ENCODE results near the gene NRAP. TPM values are rescaled to one million over a fixed set of nuclear protein-coding genes. Genes with fewer than 3 reads are reported as not detected.

The NRAP gene
- total RNA-seq, 1 donor from 2014 or later, result not detected

DNA sequence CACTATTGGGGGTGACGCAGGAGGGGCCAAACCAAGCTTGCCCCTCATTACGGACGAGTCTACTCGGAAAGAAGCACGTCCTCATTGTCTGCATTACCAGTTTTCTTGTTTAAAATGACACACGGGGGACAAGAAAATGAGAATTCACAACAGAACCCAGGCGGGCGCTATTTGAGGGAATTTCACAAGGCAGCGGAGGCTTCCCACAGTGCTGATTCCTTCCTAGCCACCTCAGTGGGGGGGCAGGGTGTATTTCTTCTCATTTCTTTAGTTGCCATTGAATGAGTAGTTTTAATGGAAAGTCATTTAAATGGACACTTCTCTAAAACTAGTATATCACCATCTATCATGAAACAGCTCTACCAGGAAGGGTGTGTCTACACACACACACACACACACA lies 42.9 kb downstream of the NRAP start:
- H3K27ac ChIP-seq, result no peak overlapping the region
- no peaks in the 10 kb centered on the region for H3K9me3 ChIP-seq
- DNase-seq, result no peak
- no peaks in the 10 kb centered on the region for H3K36me3 ChIP-seq
- H3K27me3 ChIP-seq (ENCODE audit: low read depth), result peaks cover 18% of the 10 kb centered on the region
- TF ChIP-seq, protein P1, sequence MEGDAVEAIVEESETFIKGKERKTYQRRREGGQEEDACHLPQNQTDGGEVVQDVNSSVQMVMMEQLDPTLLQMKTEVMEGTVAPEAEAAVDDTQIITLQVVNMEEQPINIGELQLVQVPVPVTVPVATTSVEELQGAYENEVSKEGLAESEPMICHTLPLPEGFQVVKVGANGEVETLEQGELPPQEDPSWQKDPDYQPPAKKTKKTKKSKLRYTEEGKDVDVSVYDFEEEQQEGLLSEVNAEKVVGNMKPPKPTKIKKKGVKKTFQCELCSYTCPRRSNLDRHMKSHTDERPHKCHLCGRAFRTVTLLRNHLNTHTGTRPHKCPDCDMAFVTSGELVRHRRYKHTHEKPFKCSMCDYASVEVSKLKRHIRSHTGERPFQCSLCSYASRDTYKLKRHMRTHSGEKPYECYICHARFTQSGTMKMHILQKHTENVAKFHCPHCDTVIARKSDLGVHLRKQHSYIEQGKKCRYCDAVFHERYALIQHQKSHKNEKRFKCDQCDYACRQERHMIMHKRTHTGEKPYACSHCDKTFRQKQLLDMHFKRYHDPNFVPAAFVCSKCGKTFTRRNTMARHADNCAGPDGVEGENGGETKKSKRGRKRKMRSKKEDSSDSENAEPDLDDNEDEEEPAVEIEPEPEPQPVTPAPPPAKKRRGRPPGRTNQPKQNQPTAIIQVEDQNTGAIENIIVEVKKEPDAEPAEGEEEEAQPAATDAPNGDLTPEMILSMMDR (IDR thresholded peaks at IDR 0.05), result no peak
- H3K4me3 ChIP-seq, result no peak overlapping the region
- H3K4me1 ChIP-seq, result no peaks in the 10 kb centered on the region
- intact Hi-C loops (cut with DNase I), result no loop called here
- ATAC-seq, result no peak

DNA sequence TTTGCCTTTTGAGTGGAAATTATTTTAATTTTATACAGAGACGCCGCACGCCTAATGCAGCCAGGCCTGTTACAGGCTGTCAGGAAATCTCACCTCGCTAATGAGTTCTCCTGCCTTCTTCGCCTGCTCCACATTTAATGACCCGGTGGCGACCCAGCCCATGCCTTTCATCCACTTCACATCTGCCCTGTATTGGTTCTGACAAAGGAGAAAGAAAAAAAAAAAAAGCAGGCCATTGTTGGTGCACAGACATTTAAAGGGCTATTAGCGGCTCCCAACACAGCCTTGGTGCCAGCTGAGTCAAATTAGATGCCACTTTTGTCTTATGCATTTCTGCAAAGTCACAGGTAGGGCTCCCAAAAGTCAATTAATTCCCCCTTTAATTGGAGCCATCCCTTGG lies 43.3 kb downstream of the NRAP start:
- Histone ChIP-seq H3K9me3 (no peaks in the 10 kb centered on the region), H3K36me3 (no peaks in the 10 kb centered on the region), H3K27ac (no peak overlapping the region), H3K4me1 (no peaks in the 10 kb centered on the region), H3K4me3 (no peak overlapping the region), H3K27me3 (ENCODE audit: low read depth) (peaks cover 20% of the 10 kb centered on the region)
- no peak for DNase-seq
- TF ChIP-seq, protein P1 (IDR thresholded peaks at IDR 0.05), result no peak
- ATAC-seq, result no peak
- intact Hi-C loops (cut with DNase I), result no loop called here

DNA sequence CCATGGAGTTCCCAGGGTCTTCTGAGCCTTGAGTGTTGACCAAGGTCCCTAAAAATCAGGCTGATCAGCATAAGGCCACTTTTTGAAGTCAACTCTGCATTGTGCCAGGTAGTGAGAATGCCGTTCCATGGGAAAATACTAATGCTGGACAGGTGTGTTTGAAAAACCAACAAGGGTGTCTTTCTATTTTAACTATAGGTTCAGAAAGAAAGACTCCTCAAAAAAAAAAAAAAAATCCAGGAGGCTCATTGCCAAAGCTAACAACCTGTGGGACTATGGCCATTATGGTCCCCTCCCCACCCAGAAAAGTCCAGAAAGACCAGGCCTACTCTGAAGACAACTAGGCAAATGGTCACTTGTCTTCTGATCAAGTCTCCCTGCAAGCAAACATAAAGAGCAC lies 44.4 kb downstream of the NRAP start:
- peaks cover 20% of the 10 kb centered on the region for H3K27me3 ChIP-seq (ENCODE audit: low read depth)
- H3K9me3 ChIP-seq, result no peaks in the 10 kb centered on the region
- TF ChIP-seq, protein P1 (IDR thresholded peaks at IDR 0.05), result no peak
- no peaks in the 10 kb centered on the region for H3K4me1 ChIP-seq
- DNase-seq, result no peak
- no peaks in the 10 kb centered on the region for H3K36me3 ChIP-seq
- intact Hi-C loops (cut with DNase I), result no loop called here
- no peak for ATAC-seq
- H3K27ac ChIP-seq, result no peak overlapping the region
- H3K4me3 ChIP-seq, result no peak overlapping the region

GRCh38 chr10:113618338-113618737 lies 45.5 kb downstream of the NRAP start:
- Histone ChIP-seq H3K27ac (no peak overlapping the region), H3K4me1 (no peaks in the 10 kb centered on the region), H3K4me3 (no peak overlapping the region), H3K36me3 (no peaks in the 10 kb centered on the region), H3K9me3 (no peaks in the 10 kb centered on the region), H3K27me3 (ENCODE audit: low read depth) (peaks cover 20% of the 10 kb centered on the region)
- DNase-seq (no peak), ATAC-seq (no peak)
- TF ChIP-seq, protein P1 (IDR thresholded peaks at IDR 0.05), result no peak
- intact Hi-C loops (cut with DNase I), result no loop called here

- ATAC-seq (no peak), DNase-seq (no peak)
- no peaks in the 10 kb centered on the region for H3K4me1 ChIP-seq
- H3K27ac ChIP-seq, result no peak overlapping the region
- H3K9me3 ChIP-seq, result no peaks in the 10 kb centered on the region
- H3K27me3 ChIP-seq (ENCODE audit: low read depth), result peaks cover 20% of the 10 kb centered on the region
- H3K4me3 ChIP-seq, result no peak overlapping the region
- H3K36me3 ChIP-seq, result no peaks in the 10 kb centered on the region
- intact Hi-C loops (cut with DNase I), result no loop called here
- TF ChIP-seq, protein P1 (IDR thresholded peaks at IDR 0.05), result no peak
Measured at GRCh38 chr10:113617086-113617485, 46.8 kb downstream of the NRAP start.
